Upper lobe of left lung (tissue), 6 donors: ENCODE results near the gene TTLL1. TPM values are rescaled to one million over a fixed set of nuclear protein-coding genes. Genes with fewer than 3 reads are reported as not detected.

ENCODE experiments used
- ATAC-seq, 2 donors: fragments of 200-7000 bp; cut with Tn5 transposase; one replicate each; pipeline ENCODE4 v1.9.1; 2022; ENCODE audit warnings: mild to moderate bottlenecking in 2 of 2, moderate library complexity in 2 of 2; ENCODE audit not compliant: low FRiP score in 2 of 2
- DNase-seq, 2 donors: peaks; one replicate each; pipeline ENCODE4 v3.0.0-alpha.2; 2019 to 2020
- H3K27ac ChIP-seq, 4 donors: fragments of 200-600 bp; sonication (generic); one replicate each; pipeline ENCODE4 v1.5.1; 2016 to 2019
- H3K27me3 ChIP-seq, 4 donors: fragments of 200-600 bp; sonication (generic); one replicate each; pipeline ENCODE4 v1.5.1; 2017 to 2019
- H3K36me3 ChIP-seq, 4 donors: fragments of 200-600 bp; sonication (generic); one replicate each; pipeline ENCODE4 v1.5.1; 2016 to 2019
- H3K4me1 ChIP-seq, 4 donors: fragments of 200-600 bp; sonication (generic); one replicate each; pipeline ENCODE4 v1.5.1; 2018 to 2019
- H3K4me3 ChIP-seq, 4 donors: fragments of 200-600 bp; sonication (generic); one replicate each; pipeline ENCODE4 v1.5.1; 2017 to 2019; ENCODE audit warnings: mild to moderate bottlenecking in 2 of 4, moderate library complexity in 1 of 4
- H3K9me3 ChIP-seq, 4 donors: fragments of 200-600 bp; sonication (generic); one replicate each; pipeline ENCODE4 v1.5.1; 2018 to 2019
- EP300 ChIP-seq, 4 donors: sonication (generic); formaldehyde crosslinking; IDR thresholded peaks; one replicate each; pipeline ENCODE4 v1.5.1; 2017; ENCODE audit warnings: antibody characterized with exemption in 4 of 4, control low read depth in 2 of 4
- POLR2A ChIP-seq, 4 donors: fragments of 450-650 bp; IDR thresholded peaks; one replicate each; pipeline ENCODE4 v1.5.1; 2016 to 2017; ENCODE audit warnings: antibody characterized with exemption in 4 of 4, mild to moderate bottlenecking in 2 of 4
- POLR2AphosphoS5 ChIP-seq, 2 donors: sonication (generic); formaldehyde crosslinking; IDR thresholded peaks; one replicate each; pipeline ENCODE4 v1.5.1; 2017; ENCODE audit warnings: antibody characterized with exemption in 2 of 2
- WGBS, 2 donors: methylation state at CpG; one replicate each; pipeline ENCODE4 v1.1.5; 2017 to 2018; 5-methylcytosine and 5-hydroxymethylcytosine counted together
- total RNA-seq, 6 donors: library from RNA; depleted of rRNA in 4 of 6; stranded (reverse); fragments of >200 nt in 4 of 6; gene quantifications; one replicate each; pipeline versions ENCODE4 v1.1.0 to v1.2.1, GENCODE V29; 2016 to 2021
- TF ChIP-seq, protein P1 (sequence below), 6 experiments: fragments of 450-650 bp in 4 of 6; fragments of 200-600 bp in 2 of 6; sonication (generic) in 2 of 6; IDR thresholded peaks; one replicate each; pipeline ENCODE4 v1.5.1; 2016 to 2019; ENCODE audit warnings: antibody characterized with exemption in 6 of 6
- donor health status: DM: no; HTN: no; CAD: no; lungs with moderate emphysema.
- donor health status: DM: no; HTN: yes; CAD: no; lungs with severe emphysema.

The TTLL1 gene
- total RNA-seq, 6 donors from 2014 or later = 1.0 to 5.7 (median 4.8) TPM

DNA sequence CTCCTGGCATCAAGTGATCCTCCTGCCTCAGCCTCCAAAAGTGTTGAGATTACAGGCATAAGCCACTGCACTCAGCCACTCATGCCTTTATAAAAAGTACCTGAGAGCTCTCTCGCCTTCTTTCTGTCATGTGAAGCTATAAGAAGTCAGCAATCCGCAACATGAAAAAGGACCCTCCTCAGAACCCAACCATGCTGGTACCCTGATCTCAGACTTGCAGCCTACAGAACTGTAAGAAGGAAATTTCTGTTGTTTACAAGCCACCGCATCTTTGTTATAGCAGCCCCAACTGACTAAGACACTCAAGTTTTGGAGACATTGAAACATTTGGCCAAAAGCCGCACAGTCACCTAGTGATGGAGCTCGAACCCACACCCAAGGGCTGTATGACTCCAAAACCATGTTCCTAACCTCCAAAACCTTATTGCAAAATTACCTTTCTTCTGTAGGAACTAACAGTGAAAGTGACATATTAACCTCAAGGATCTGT is 83.1 kb downstream of the TTLL1 start:
- TF ChIP-seq, protein P1, sequence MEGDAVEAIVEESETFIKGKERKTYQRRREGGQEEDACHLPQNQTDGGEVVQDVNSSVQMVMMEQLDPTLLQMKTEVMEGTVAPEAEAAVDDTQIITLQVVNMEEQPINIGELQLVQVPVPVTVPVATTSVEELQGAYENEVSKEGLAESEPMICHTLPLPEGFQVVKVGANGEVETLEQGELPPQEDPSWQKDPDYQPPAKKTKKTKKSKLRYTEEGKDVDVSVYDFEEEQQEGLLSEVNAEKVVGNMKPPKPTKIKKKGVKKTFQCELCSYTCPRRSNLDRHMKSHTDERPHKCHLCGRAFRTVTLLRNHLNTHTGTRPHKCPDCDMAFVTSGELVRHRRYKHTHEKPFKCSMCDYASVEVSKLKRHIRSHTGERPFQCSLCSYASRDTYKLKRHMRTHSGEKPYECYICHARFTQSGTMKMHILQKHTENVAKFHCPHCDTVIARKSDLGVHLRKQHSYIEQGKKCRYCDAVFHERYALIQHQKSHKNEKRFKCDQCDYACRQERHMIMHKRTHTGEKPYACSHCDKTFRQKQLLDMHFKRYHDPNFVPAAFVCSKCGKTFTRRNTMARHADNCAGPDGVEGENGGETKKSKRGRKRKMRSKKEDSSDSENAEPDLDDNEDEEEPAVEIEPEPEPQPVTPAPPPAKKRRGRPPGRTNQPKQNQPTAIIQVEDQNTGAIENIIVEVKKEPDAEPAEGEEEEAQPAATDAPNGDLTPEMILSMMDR (IDR thresholded peaks at IDR 0.05) = no peak
- TF ChIP-seq POLR2A (IDR thresholded peaks at IDR 0.05) (no peak), POLR2AphosphoS5 (IDR thresholded peaks at IDR 0.05) (no peak), EP300 (IDR thresholded peaks at IDR 0.05) (no peak)
- H3K27ac ChIP-seq = peak overlapping the region; percentile 58 to 79 (median 67)
- WGBS, 2 donors = 97 to 98% methylated on average over 5 of the region's 5 CpGs

DNA sequence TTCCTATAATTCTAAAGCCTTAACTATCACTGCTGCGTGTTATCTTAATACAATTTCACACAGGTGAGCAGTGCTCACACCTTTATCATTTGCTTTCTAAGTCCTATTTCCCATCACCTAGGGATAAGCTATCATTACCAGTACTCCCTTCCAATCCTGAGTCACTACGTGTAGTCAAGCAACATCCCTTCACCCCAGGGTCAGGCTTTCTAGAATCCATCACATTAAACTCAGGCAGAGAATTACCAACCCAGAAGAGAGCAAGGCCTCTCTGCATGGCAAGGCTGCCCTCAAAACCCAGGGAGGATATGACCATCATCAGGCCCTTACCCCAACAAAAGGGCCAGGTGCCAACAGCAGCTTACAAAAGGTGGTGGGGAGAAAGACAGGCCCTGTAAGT is 84.1 kb downstream of the TTLL1 start:
- Histone ChIP-seq H3K4me3 (no peak overlapping the region), H3K27ac (peak overlapping the region in 3 of 4 donors; percentile 70 to 79 (median 71)), H3K27me3 (no peaks in the 10 kb centered on the region), H3K4me1 (peaks cover 55 to 94% (median 74%) of the 10 kb centered on the region in 4 donors), H3K36me3 (no peaks in the 10 kb centered on the region), H3K9me3 (no peaks in the 10 kb centered on the region)
- ATAC-seq (no peak), DNase-seq (no peak)
- WGBS, 2 donors = 87 to 91% methylated on average over 2 of the region's 2 CpGs
- TF ChIP-seq POLR2A (IDR thresholded peaks at IDR 0.05) (no peak), EP300 (IDR thresholded peaks at IDR 0.05) (no peak), POLR2AphosphoS5 (IDR thresholded peaks at IDR 0.05) (no peak)
- TF ChIP-seq, protein P1 (IDR thresholded peaks at IDR 0.05) = no peak

More for the DNA sequence above, 83.1 kb downstream of the TTLL1 start:
- Histone ChIP-seq H3K9me3 (no peaks in the 10 kb centered on the region), H3K4me3 (no peak overlapping the region), H3K27me3 (no peaks in the 10 kb centered on the region), H3K36me3 (no peaks in the 10 kb centered on the region), H3K4me1 (peaks cover 46 to 93% (median 67%) of the 10 kb centered on the region in 4 donors)
- DNase-seq = no peak
- no peak for ATAC-seq

DNA sequence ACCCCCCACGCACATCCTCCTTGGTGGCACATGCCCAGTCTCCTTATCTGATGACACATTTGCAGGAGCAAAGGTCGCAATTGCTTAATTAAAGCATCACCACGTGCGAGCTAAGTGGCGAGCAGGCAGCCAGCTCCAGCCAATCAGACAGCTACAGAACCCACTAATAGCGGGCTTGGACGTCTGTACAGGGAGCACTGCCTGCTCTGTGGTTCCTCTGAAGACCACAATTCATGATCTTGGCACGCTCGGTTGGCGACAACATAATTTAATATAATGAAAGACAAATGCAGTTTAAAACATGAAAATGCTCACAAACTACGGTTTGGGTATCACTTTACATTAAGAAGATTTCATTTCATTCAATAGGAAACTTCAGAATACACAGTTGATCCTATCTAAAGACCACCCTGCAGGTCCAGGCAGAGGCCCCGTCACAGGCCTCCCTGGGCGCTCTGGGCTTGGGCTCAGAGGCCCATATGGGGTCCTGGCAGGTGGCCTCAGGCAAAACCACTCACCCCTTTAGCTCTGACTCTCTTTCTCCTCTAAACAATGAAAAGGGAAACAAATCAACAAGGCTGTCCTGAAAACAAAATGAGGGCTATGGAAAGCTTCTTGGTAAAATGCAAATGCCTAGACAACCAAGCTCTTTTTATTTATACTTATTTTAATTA is 84.7 kb downstream of the TTLL1 start:
- ATAC-seq (peak in 1 of 2 donors; percentile 15), DNase-seq (peak in 1 of 2 donors; percentile 53)
- TF ChIP-seq EP300 (IDR thresholded peaks at IDR 0.05) (peak in 1 of 4 donors; percentile 25), POLR2AphosphoS5 (IDR thresholded peaks at IDR 0.05) (peak in 1 of 2 donors; percentile 25), POLR2A (IDR thresholded peaks at IDR 0.05) (peak in 1 of 4 donors; percentile 8)
- TF ChIP-seq, protein P1 (IDR thresholded peaks at IDR 0.05) = no peak
- Histone ChIP-seq H3K9me3 (no peaks in the 10 kb centered on the region), H3K27me3 (no peaks in the 10 kb centered on the region), H3K36me3 (no peaks in the 10 kb centered on the region), H3K27ac (peak overlapping the region in 3 of 4 donors; percentile 38 to 71 (median 45)), H3K4me1 (peaks cover 60 to 94% (median 73%) of the 10 kb centered on the region in 4 donors), H3K4me3 (no peak overlapping the region)
- WGBS, 2 donors = 58 to 72% methylated on average over 9 to 13 of the region's 13 CpGs

DNA sequence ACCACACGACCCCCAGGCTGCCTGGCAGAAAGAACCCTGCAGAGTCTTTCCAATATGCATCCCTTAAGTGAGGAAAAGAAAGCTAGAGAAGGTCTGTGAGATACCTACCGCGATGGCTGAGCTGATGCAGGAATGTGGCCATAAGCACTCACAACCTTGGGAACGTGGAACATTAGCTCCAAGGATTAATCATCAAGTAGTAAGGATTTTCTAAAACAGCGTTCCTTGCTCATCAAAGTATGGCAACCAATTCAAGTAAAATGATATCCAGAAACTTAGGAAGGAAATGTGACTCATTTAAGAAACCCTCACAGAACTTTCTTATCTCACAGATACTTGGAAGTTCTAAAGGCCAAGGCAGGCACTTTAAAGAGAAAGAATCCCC is 87.0 kb downstream of the TTLL1 start:
- Histone ChIP-seq H3K4me1 (peaks cover 60 to 94% (median 67%) of the 10 kb centered on the region in 4 donors), H3K27ac (peak overlapping the region; percentile 5 to 78 (median 54)), H3K27me3 (no peaks in the 10 kb centered on the region), H3K36me3 (no peaks in the 10 kb centered on the region), H3K4me3 (no peak overlapping the region), H3K9me3 (no peaks in the 10 kb centered on the region)
- ATAC-seq (peak in 1 of 2 donors; percentile 47), DNase-seq (no peak)
- WGBS, 2 donors = 45% methylated on average over 5 of the region's 5 CpGs
- TF ChIP-seq POLR2AphosphoS5 (IDR thresholded peaks at IDR 0.05) (no peak), EP300 (IDR thresholded peaks at IDR 0.05) (no peak), POLR2A (IDR thresholded peaks at IDR 0.05) (no peak)
- TF ChIP-seq, protein P1 (IDR thresholded peaks at IDR 0.05) = no peak
